Transverse colon (tissue), 3 donors: ENCODE results near the gene SELENON.

ENCODE experiments used
- CTCF ChIP-seq, 5 experiments: fragments of 200-600 bp in 3 of 5; fragments of 450-650 bp in 2 of 5; sonication (generic) in 3 of 5; IDR thresholded peaks; 1 replicate in 2 of 5; 2 replicates in 3 of 5; pipeline ENCODE4 v1.5.1; 2016 to 2017; ENCODE audit warnings: antibody characterized with exemption in 5 of 5, inconsistent platforms in 3 of 5, mild to moderate bottlenecking in 2 of 5, moderate library complexity in 1 of 5
- POLR2A ChIP-seq: fragments of 450-650 bp; IDR thresholded peaks from one replicate; pipeline ENCODE4 v1.6.1; 2016; ENCODE audit warnings: antibody characterized with exemption, mild to moderate bottlenecking, moderate library complexity

GRCh38 chr1:25804964-25805862, 5.2 kb downstream of the SELENON start:
- TF ChIP-seq CTCF (IDR thresholded peaks at IDR 0.05) (no peak), POLR2A (no peak)
